Measurements from ENCODE around the gene KIF6. TPM values are rescaled to one million over a fixed set of nuclear protein-coding genes. Genes with fewer than 3 reads are reported as not detected.
A peak's percentile ranks its signal among the peaks of the same experiment; 100 is the strongest.

KIF6 gene
- polyA plus RNA-seq, 5 donors = 2.4 to 3.9 (median 2.6) TPM

GRCh38 chr6:39599341-39599740 lies 125.9 kb downstream of the KIF6 start:
- no peak for DNase-seq

GRCh38 chr6:39594285-39594684 lies 130.9 kb downstream of the KIF6 start:
- DNase-seq = no peak

GRCh38 chr6:39593646-39594045 lies 131.6 kb downstream of the KIF6 start:
- no peak for DNase-seq

GRCh38 chr6:39590871-39591393 lies 134.3 kb downstream of the KIF6 start:
- no peak for DNase-seq

GRCh38 chr6:39587080-39587479 lies 138.1 kb downstream of the KIF6 start:
- DNase-seq = no peak

- no peak for DNase-seq
These were observed 139.6 kb downstream of the KIF6 start for GRCh38 chr6:39585641-39586040.

- DNase-seq = no peak
These were observed 147.6 kb downstream of the KIF6 start for GRCh38 chr6:39577446-39578165.

GRCh38 chr6:39576556-39577303 lies 148.5 kb downstream of the KIF6 start:
- no peak for DNase-seq

GRCh38 chr6:39574991-39575390 lies 150.2 kb downstream of the KIF6 start:
- DNase-seq = no peak

- DNase-seq = peak in 1 of 2 donors; percentile 79
These were observed 151.7 kb downstream of the KIF6 start for GRCh38 chr6:39573541-39573940.

GRCh38 chr6:39572661-39573340 lies 152.4 kb downstream of the KIF6 start:
- DNase-seq = peak; percentile 74 to 83

GRCh38 chr6:39568896-39569295 lies 156.3 kb downstream of the KIF6 start:
- DNase-seq = no peak

GRCh38 chr6:39567091-39567490 lies 158.1 kb downstream of the KIF6 start:
- no peak for DNase-seq

- DNase-seq = peak in 1 of 2 donors; percentile 66
These were observed 158.8 kb downstream of the KIF6 start for GRCh38 chr6:39566456-39566855.

- DNase-seq = peak in 1 of 2 donors; percentile 31
These were observed 159.3 kb downstream of the KIF6 start for GRCh38 chr6:39565956-39566355.

GRCh38 chr6:39563566-39564311 lies 161.5 kb downstream of the KIF6 start:
- DNase-seq = no peak

GRCh38 chr6:39561536-39562266 lies 163.5 kb downstream of the KIF6 start:
- no peak for DNase-seq

GRCh38 chr6:39560915-39561314 lies 164.3 kb downstream of the KIF6 start:
- DNase-seq = no peak

GRCh38 chr6:39558591-39559190 lies 166.5 kb downstream of the KIF6 start:
- DNase-seq = peak; percentile 40 to 46

- DNase-seq = no peak
These were observed 167.1 kb downstream of the KIF6 start for GRCh38 chr6:39558079-39558478.

- no peak for DNase-seq
These were observed 170.1 kb downstream of the KIF6 start for GRCh38 chr6:39555136-39555535.

Data from right lung (tissue), 5 donors.